SU-DHL-6 (cell line): ENCODE results near the gene DEDD2.

Source experiments
- H2AFZ ChIP-seq: fragments of 200-600 bp; sonication (generic); 2 replicates; pipeline ENCODE4 v1.6.1; 2014; ENCODE audit warnings: low read depth, mild to moderate bottlenecking, moderate library complexity, mixed read lengths, antibody characterized with exemption, low read length; ENCODE audit not compliant: severe bottlenecking
- H3F3A ChIP-seq: fragments of 200-600 bp; shearing (Covaris generic); 2 replicates; pipeline ENCODE4 v1.6.0; 2016; ENCODE audit warnings: antibody characterized with exemption, mild to moderate bottlenecking; ENCODE audit not compliant: insufficient read depth
- H3K27ac ChIP-seq: fragments of 200-600 bp; sonication (generic); 2 replicates; pipeline ENCODE4 v1.5.1; 2016; ENCODE audit warnings: low read depth, mild to moderate bottlenecking, low read length, moderate library complexity, mixed read lengths
- H3K27me3 ChIP-seq: fragments of 200-600 bp; sonication (generic), shearing (Covaris generic); 2 replicates; pipeline ENCODE4 v1.6.0; 2014; ENCODE audit warnings: mild to moderate bottlenecking, low read length
- H3K36me3 ChIP-seq: fragments of 200-600 bp; sonication (generic); 2 replicates; pipeline ENCODE4 v1.6.1; 2014; ENCODE audit warnings: mild to moderate bottlenecking, low read length, mixed read lengths
- H3K4me2 ChIP-seq: fragments of 300-600, 200-600 bp; shearing (Covaris generic), sonication (generic); 2 replicates; pipeline ENCODE4 v1.6.0; 2014; ENCODE audit warnings: low read length, low read depth, mild to moderate bottlenecking; ENCODE audit not compliant: poor library complexity, severe bottlenecking
- H3K4me3 ChIP-seq: fragments of 200-600 bp; sonication (generic); 2 replicates; pipeline ENCODE4 v1.5.1; 2014; ENCODE audit warnings: antibody characterized with exemption, low read length, mild to moderate bottlenecking, mixed read lengths; ENCODE audit not compliant: insufficient read depth, poor library complexity, severe bottlenecking
- H3K79me2 ChIP-seq: fragments of 200-600 bp; sonication (generic); 2 replicates; pipeline ENCODE4 v1.6.1; 2014; ENCODE audit warnings: mild to moderate bottlenecking, low read length, moderate library complexity; ENCODE audit not compliant: insufficient read depth
- H3K9ac ChIP-seq: fragments of 200-600 bp; sonication (generic); 2 replicates; pipeline ENCODE4 v1.7.0; 2014; ENCODE audit warnings: mild to moderate bottlenecking, low read length
- H3K9me2 ChIP-seq: fragments of 200-600 bp; sonication (generic); replicated peaks from 2 replicates; pipeline ENCODE4 v1.6.1; 2014; ENCODE audit warnings: low read length; ENCODE audit not compliant: insufficient read depth
- H3K9me3 ChIP-seq: fragments of 200-600 bp; sonication (generic); 2 replicates; pipeline ENCODE4 v1.6.1; 2014; ENCODE audit warnings: low read length, mixed read lengths; ENCODE audit not compliant: insufficient read depth
- H4K20me1 ChIP-seq: fragments of 200-600 bp; sonication (generic); 2 replicates; pipeline ENCODE4 v1.6.1; 2014; ENCODE audit warnings: low read depth, mild to moderate bottlenecking, antibody characterized with exemption, low read length, moderate library complexity, mixed read lengths
- EZH2phosphoT487 ChIP-seq: fragments of 200-600 bp; sonication (generic), shearing (Covaris generic); conservative IDR thresholded peaks from 2 replicates; pipeline ENCODE4 v1.6.1; 2018; ENCODE audit warnings: mild to moderate bottlenecking, antibody characterized with exemption, low read length, moderate library complexity, mixed read lengths
- TF ChIP-seq, protein P1 (sequence below): fragments of 200-600 bp; sonication (generic); IDR thresholded peaks from one replicate; pipeline ENCODE4 v1.5.1; 2017; ENCODE audit warnings: antibody characterized with exemption, mild to moderate bottlenecking, low read length, moderate library complexity; ENCODE audit not compliant: insufficient read depth, poor library complexity, severe bottlenecking

DEDD2 gene

DNA sequence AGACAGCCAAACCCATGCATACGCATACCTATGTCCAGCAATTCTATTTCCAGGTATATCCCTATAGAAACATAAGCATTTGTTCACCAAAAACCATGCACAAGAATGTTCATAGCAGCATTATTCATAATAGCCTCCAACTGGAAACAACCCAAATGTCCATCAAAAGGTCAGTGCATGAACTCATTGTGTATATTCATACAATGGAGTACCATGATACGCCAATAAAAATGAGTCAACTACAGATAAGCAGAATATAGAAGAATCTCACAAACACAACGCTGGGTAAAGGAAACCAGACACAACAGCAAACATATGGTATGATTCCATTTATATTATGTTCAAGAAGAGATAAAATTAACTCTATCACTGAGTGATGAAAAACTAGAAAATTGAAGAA, 23.8 kb downstream of the DEDD2 start:
- no peak for TF ChIP-seq EZH2phosphoT487
- TF ChIP-seq, protein P1, sequence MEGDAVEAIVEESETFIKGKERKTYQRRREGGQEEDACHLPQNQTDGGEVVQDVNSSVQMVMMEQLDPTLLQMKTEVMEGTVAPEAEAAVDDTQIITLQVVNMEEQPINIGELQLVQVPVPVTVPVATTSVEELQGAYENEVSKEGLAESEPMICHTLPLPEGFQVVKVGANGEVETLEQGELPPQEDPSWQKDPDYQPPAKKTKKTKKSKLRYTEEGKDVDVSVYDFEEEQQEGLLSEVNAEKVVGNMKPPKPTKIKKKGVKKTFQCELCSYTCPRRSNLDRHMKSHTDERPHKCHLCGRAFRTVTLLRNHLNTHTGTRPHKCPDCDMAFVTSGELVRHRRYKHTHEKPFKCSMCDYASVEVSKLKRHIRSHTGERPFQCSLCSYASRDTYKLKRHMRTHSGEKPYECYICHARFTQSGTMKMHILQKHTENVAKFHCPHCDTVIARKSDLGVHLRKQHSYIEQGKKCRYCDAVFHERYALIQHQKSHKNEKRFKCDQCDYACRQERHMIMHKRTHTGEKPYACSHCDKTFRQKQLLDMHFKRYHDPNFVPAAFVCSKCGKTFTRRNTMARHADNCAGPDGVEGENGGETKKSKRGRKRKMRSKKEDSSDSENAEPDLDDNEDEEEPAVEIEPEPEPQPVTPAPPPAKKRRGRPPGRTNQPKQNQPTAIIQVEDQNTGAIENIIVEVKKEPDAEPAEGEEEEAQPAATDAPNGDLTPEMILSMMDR: no peak
- no peaks in the 10 kb centered on the region for H3K9me3 ChIP-seq

DNA sequence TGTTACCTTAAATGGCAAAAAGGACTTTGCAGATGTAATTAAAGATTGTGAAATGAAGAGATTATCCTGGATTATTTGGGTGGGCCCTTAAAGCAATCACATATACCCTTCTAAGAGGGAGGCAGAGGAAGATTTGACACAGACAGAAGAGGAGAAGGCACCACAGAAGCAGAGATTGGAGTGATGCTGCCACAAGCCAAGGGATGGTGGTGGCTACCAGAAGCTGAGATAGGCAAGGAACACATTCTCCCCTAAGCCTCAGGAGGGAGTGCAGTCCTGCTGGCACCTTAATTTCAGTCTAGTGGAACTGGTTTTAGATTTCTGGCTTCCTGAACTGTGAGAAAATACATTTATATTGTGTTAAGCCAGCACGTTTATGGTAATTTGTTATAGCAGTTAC, 24.2 kb downstream of the DEDD2 start:
- Histone ChIP-seq H3K27me3 (no peaks in the 10 kb centered on the region), H3K36me3 (no peaks in the 10 kb centered on the region), H3K4me3 (no peak overlapping the region), H3K9ac (no peak overlapping the region), H3K27ac (no peak overlapping the region), H2AFZ (no peak overlapping the region), H3K9me2 (no peaks in the 10 kb centered on the region), H3K9me3 (no peaks in the 10 kb centered on the region), H4K20me1 (no peaks in the 10 kb centered on the region), H3K79me2 (no peaks in the 10 kb centered on the region), H3F3A (no peaks in the 10 kb centered on the region), H3K4me2 (no peak overlapping the region)
- TF ChIP-seq, protein P1: no peak
- no peak for TF ChIP-seq EZH2phosphoT487

More for the DNA sequence above, 23.8 kb downstream of the DEDD2 start:
- Histone ChIP-seq H3K79me2 (no peaks in the 10 kb centered on the region), H3K4me3 (no peak overlapping the region), H3K36me3 (no peaks in the 10 kb centered on the region), H4K20me1 (no peaks in the 10 kb centered on the region), H3K27ac (no peak overlapping the region), H3K9me2 (no peaks in the 10 kb centered on the region), H3K4me2 (no peak overlapping the region), H2AFZ (no peak overlapping the region), H3K27me3 (no peaks in the 10 kb centered on the region), H3K9ac (no peak overlapping the region), H3F3A (no peaks in the 10 kb centered on the region)

DNA sequence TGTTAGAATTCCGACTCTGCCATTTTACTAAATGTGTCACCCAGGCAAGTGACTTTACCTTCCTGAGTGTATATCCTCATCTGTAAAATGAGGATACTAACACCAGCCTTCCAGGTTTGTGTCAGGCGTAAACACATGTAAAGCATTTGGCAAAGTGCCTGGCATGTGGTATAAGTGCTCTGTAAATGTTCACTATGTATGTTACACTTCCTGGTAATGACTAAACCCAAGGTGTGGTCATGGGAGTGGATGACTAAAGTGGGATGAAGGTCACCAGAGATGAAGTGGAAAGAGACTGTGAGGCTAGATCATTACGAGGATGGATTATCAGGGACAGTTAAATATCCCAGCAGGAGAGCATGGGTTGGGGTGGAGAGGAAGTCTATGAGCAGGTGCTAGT, 25.6 kb downstream of the DEDD2 start:
- Histone ChIP-seq H3K9me2 (no peaks in the 10 kb centered on the region), H3K36me3 (no peaks in the 10 kb centered on the region), H3K27ac (no peak overlapping the region), H2AFZ (no peak overlapping the region), H4K20me1 (no peaks in the 10 kb centered on the region), H3K9me3 (no peaks in the 10 kb centered on the region), H3K9ac (no peak overlapping the region), H3F3A (no peaks in the 10 kb centered on the region), H3K27me3 (no peaks in the 10 kb centered on the region), H3K4me3 (no peak overlapping the region), H3K4me2 (no peak overlapping the region), H3K79me2 (no peaks in the 10 kb centered on the region)
- TF ChIP-seq EZH2phosphoT487: no peak
- TF ChIP-seq, protein P1: no peak

DNA sequence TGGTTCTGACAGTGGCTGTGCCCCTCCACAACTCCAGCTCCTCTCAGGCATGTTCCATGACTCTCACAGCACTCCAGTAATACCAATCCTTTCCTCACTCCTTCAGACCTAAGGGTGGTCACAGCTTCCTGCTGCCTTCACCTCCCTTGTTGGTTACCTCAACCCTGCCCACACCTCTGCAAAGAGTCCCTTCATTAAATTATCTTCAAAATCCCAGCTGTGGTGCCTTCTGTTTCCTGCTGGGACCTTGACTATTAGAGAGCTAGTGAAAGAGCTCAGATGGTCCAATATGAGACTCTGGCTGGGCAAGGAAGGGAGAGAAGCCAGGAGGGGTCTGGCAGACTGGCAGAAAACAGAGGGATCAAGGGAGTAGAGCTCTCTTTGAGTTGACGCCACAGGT, 26.1 kb downstream of the DEDD2 start:
- no peak overlapping the region for H3K27ac ChIP-seq
- no peaks in the 10 kb centered on the region for H3K36me3 ChIP-seq
- no peaks in the 10 kb centered on the region for H3K9me2 ChIP-seq
- H3K9me3 ChIP-seq: no peaks in the 10 kb centered on the region
- no peaks in the 10 kb centered on the region for H3F3A ChIP-seq
- TF ChIP-seq, protein P1: no peak
- no peak for TF ChIP-seq EZH2phosphoT487
- H4K20me1 ChIP-seq: no peaks in the 10 kb centered on the region
- H3K4me2 ChIP-seq: no peak overlapping the region
- H2AFZ ChIP-seq: no peak overlapping the region
- no peak overlapping the region for H3K4me3 ChIP-seq
- H3K9ac ChIP-seq: no peak overlapping the region
- H3K79me2 ChIP-seq: no peaks in the 10 kb centered on the region
- no peaks in the 10 kb centered on the region for H3K27me3 ChIP-seq
